Measurements from ENCODE around the gene OTOG.

- TF ChIP-seq MAX (IDR thresholded peaks at IDR 0.05; ENCODE audit: low read depth, low read length) (no peak), CTCF (IDR thresholded peaks at IDR 0.05; ENCODE audit: low read depth, low read length) (no peak)
Observed at GRCh38 chr11:17543574-17544180, 3.4 kb upstream of the OTOG start.

All from NB4 (cell line).